Gastrocnemius medialis (tissue), 4 donors: ENCODE results near the gene JAML. TPM values are rescaled to one million over a fixed set of nuclear protein-coding genes. Genes with fewer than 3 reads are reported as not detected.

Experiments
- ATAC-seq, 2 donors: fragments of 150-250 bp; one replicate each; pipeline ENCODE4 v1.9.1; 2016
- DNase-seq, 2 donors: peaks; one replicate each; pipeline ENCODE4 v3.0.0-alpha.2; 2019
- H3K27ac ChIP-seq, 4 donors: fragments of 200-600 bp; sonication (generic); 1 replicate in 1 of 4; 2 replicates in 3 of 4; pipeline ENCODE4 v1.5.1; 2016 to 2018; ENCODE audit warnings: mild to moderate bottlenecking in 2 of 4, moderate library complexity in 1 of 4
- H3K27me3 ChIP-seq, 3 donors: fragments of 200-600 bp; sonication (generic) in 2 of 3; 1 replicate in 1 of 3; 2 replicates in 2 of 3; pipeline versions ENCODE4 v1.5.1 to v1.6.0; 2016 to 2019; ENCODE audit warnings: mild to moderate bottlenecking in 1 of 3, moderate library complexity in 1 of 3
- H3K36me3 ChIP-seq, 2 donors: fragments of 200-600 bp; sonication (generic) in 1 of 2; one replicate each; pipeline ENCODE4 v1.5.1; 2017 to 2018
- H3K4me1 ChIP-seq, 2 donors: fragments of 200-600 bp; sonication (generic) in 1 of 2; one replicate each; pipeline ENCODE4 v1.5.1; 2016 to 2017; ENCODE audit warnings: mild to moderate bottlenecking in 2 of 2
- H3K4me3 ChIP-seq, 4 donors: fragments of 200-600 bp; sonication (generic) in 3 of 4; 1 replicate in 1 of 4; 2 replicates in 3 of 4; pipeline ENCODE4 v1.5.1; 2016 to 2019; ENCODE audit warnings: mild to moderate bottlenecking in 2 of 4
- H3K9me3 ChIP-seq, 3 donors: fragments of 200-600 bp; sonication (generic) in 2 of 3; 1 replicate in 1 of 3; 2 replicates in 2 of 3; pipeline ENCODE4 v1.5.1; 2016 to 2019
- POLR2A ChIP-seq, 2 donors: fragments of 450-650 bp; IDR thresholded peaks; one replicate each; pipeline ENCODE4 v1.6.1; 2017; ENCODE audit warnings: antibody characterized with exemption in 2 of 2, mild to moderate bottlenecking in 2 of 2, moderate library complexity in 2 of 2
- in situ Hi-C, 4 donors: fragments of 200-750 bp; cut with MboI; loops; one replicate each; pipeline versions ENCODE4 v1.15.0 to v1.8.0; 2017; ENCODE audit warnings: low sequenced_read_pairs in 4 of 4
- intact Hi-C: fragments of 100-400 bp; cut with DNase I; formaldehyde crosslinking; loops from one replicate; pipeline ENCODE4 v1.15.1; 2023; ENCODE audit warnings: low total_unique reads
- total RNA-seq, 4 donors: library from RNA; depleted of rRNA; stranded (reverse); fragments of >200 nt; gene quantifications; one replicate each; pipeline versions ENCODE4 v1.1.0 to v1.2.3, GENCODE V29; 2016
- TF ChIP-seq, protein P1 (sequence below), 5 experiments: fragments of 450-650 bp in 3 of 5; fragments of 200-600 bp in 2 of 5; sonication (generic) in 2 of 5; IDR thresholded peaks in 4 of 5; conservative IDR thresholded peaks in 1 of 5; 1 replicate in 4 of 5; 2 replicates in 1 of 5; pipeline ENCODE4 v1.5.1; 2016 to 2019; ENCODE audit warnings: antibody characterized with exemption in 5 of 5, mild to moderate bottlenecking in 3 of 5, moderate library complexity in 3 of 5

Gene JAML
- total RNA-seq, 4 donors from 2014 or later = 0.82 to 1.2 (median 0.91) TPM; not detected in 1

DNA sequence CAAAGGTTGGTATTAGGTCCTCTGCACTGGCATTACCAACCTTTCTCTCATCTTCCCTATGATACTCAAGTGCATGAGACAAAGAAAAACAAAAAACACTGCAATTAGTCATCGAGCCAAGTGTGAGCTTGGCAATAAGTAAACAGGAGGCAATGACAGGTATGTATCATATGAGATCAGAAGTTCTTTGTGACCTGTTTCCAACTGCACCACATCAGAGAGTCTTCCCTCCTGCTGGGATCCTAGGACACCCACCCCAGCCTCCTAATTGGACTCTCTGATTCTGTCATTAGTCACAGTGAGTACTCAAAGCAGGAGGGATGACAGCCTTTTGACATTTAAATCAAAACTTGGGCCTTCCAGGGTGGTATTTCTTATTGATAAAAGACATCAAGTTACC is 7.8 kb upstream of the JAML start:
- Histone ChIP-seq H3K27me3 (no peaks in the 10 kb centered on the region), H3K9me3 (no peaks in the 10 kb centered on the region), H3K27ac (no peak overlapping the region), H3K36me3 (no peaks in the 10 kb centered on the region), H3K4me1 (no peaks in the 10 kb centered on the region), H3K4me3 (no peak overlapping the region)
- TF ChIP-seq POLR2A (IDR thresholded peaks at IDR 0.05) = no peak
- TF ChIP-seq, protein P1, sequence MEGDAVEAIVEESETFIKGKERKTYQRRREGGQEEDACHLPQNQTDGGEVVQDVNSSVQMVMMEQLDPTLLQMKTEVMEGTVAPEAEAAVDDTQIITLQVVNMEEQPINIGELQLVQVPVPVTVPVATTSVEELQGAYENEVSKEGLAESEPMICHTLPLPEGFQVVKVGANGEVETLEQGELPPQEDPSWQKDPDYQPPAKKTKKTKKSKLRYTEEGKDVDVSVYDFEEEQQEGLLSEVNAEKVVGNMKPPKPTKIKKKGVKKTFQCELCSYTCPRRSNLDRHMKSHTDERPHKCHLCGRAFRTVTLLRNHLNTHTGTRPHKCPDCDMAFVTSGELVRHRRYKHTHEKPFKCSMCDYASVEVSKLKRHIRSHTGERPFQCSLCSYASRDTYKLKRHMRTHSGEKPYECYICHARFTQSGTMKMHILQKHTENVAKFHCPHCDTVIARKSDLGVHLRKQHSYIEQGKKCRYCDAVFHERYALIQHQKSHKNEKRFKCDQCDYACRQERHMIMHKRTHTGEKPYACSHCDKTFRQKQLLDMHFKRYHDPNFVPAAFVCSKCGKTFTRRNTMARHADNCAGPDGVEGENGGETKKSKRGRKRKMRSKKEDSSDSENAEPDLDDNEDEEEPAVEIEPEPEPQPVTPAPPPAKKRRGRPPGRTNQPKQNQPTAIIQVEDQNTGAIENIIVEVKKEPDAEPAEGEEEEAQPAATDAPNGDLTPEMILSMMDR (IDR thresholded peaks at IDR 0.05 in 4 of 5, conservative IDR thresholded peaks at IDR 0.05 in 1 of 5) = no peak
- ATAC-seq = no peak
- in situ Hi-C loops = no loop called here
- intact Hi-C loops = no loop called here
- DNase-seq = no peak

DNA sequence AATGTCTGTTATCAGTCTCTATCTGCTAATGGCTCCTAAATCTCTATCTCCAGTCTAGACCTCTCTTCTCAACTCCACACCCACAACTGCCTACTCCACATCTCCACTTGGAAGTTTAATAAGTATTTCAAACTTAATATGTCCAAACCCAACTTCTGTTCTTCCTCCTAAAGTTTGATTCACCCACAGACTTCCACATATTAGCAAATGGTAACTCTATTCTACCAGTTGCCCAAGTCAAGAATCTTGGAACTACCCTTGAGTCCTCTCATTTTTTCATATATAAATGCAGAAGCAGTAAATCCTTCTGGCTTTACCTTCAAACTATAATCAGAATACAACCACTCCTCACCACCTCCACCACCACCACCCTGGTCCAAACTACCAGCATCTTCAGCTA is 6.7 kb upstream of the JAML start:
- H3K27me3 ChIP-seq = no peaks in the 10 kb centered on the region
- H3K4me1 ChIP-seq = no peaks in the 10 kb centered on the region
- ATAC-seq = no peak
- no peaks in the 10 kb centered on the region for H3K9me3 ChIP-seq
- no peak overlapping the region for H3K4me3 ChIP-seq
- DNase-seq = no peak
- TF ChIP-seq, protein P1 (IDR thresholded peaks at IDR 0.05 in 4 of 5, conservative IDR thresholded peaks at IDR 0.05 in 1 of 5) = no peak
- TF ChIP-seq POLR2A (IDR thresholded peaks at IDR 0.05) = no peak
- H3K36me3 ChIP-seq = no peaks in the 10 kb centered on the region
- in situ Hi-C loops (no loop called here), intact Hi-C loops (no loop called here)
- no peak overlapping the region for H3K27ac ChIP-seq

DNA sequence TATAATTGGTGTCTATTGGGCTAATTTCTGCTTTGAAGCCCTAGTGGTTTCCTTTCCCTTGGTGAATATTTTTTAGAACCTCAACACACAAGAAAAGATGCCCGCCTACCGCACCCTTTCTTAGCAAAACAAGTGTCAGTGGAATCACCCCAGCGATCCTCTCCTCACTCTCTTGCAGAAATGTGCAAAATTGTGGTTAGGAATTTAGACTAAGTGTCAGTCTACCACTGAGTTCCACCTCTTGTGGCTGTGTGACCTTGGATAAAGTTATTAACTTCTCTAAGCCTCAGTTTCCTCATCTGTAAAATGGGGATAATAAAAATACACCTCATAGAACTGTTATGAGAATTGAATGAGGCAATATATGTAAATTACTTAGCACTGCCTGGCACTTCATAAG is 5.3 kb upstream of the JAML start:
- ATAC-seq = no peak
- no peaks in the 10 kb centered on the region for H3K4me1 ChIP-seq

DNA sequence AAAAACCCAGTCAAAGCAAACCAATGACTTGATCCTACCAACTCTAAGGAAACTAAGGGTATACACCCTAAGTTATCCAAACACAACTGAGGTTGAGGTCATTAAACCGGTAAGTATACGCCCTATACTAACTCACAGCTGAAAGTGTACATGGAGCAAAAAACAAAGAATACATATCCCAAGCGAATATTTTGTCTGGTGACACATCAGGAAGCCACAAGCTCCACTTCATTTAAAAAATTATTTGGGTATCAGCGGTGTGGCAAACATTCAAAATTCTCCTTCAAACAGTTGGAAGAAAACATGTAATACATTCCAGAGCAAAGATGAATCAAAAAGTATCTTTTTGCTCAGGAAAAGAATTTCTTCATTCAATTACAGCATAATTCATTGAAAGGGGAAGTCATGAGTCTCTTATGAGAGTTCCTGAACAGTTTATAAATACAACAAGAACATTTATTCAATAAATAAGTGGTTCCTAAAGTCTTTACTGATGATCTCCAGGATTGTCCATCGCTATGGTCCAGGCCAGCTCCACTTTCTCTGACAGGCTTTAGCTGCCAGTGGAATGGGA is 4.5 kb upstream of the JAML start:
- Histone ChIP-seq H3K9me3 (no peaks in the 10 kb centered on the region), H3K27ac (no peak overlapping the region), H3K27me3 (no peaks in the 10 kb centered on the region), H3K36me3 (no peaks in the 10 kb centered on the region), H3K4me3 (no peak overlapping the region), H3K4me1 (no peaks in the 10 kb centered on the region)
- intact Hi-C loops = no loop called here
- no peak for TF ChIP-seq POLR2A (IDR thresholded peaks at IDR 0.05)
- TF ChIP-seq, protein P1 (IDR thresholded peaks at IDR 0.05 in 4 of 5, conservative IDR thresholded peaks at IDR 0.05 in 1 of 5) = no peak
- in situ Hi-C loops = no loop called here
- ATAC-seq = no peak
- DNase-seq = no peak

More for the DNA sequence above, 5.3 kb upstream of the JAML start:
- H3K27ac ChIP-seq = no peak overlapping the region
- TF ChIP-seq, protein P1 (IDR thresholded peaks at IDR 0.05 in 4 of 5, conservative IDR thresholded peaks at IDR 0.05 in 1 of 5) = no peak
- TF ChIP-seq POLR2A (IDR thresholded peaks at IDR 0.05) = no peak
- no peaks in the 10 kb centered on the region for H3K9me3 ChIP-seq
- H3K4me3 ChIP-seq = no peak overlapping the region
- in situ Hi-C loops (no loop called here), intact Hi-C loops (no loop called here)
- H3K27me3 ChIP-seq = no peaks in the 10 kb centered on the region
- no peak for DNase-seq
- H3K36me3 ChIP-seq = no peaks in the 10 kb centered on the region
